Endothelial cell (in vitro differentiated cells): ENCODE results near the gene SPCS1. TPM values are rescaled to one million over a fixed set of nuclear protein-coding genes. Genes with fewer than 3 reads are reported as not detected.

ENCODE experiments used
- DNase-seq: peaks from one replicate; pipeline ENCODE4 v3.0.0; 2021; ENCODE audit warnings: low spot score
- H3K27ac Mint-ChIP-seq: one replicate; pipeline ENCODE4 v1.8.0; 2021; ENCODE audit warnings: mixed read lengths, inconsistent platforms; ENCODE audit not compliant: unreplicated experiment
- H3K27me3 Mint-ChIP-seq: one replicate; pipeline ENCODE4 v1.8.0; 2021; ENCODE audit warnings: mild to moderate bottlenecking, moderate library complexity, mixed read lengths, inconsistent platforms; ENCODE audit not compliant: unreplicated experiment
- H3K36me3 Mint-ChIP-seq: one replicate; pipeline ENCODE4 v1.8.0; 2021; ENCODE audit warnings: mild to moderate bottlenecking, low read depth, mixed read lengths, inconsistent platforms; ENCODE audit not compliant: unreplicated experiment
- H3K4me1 Mint-ChIP-seq: one replicate; pipeline ENCODE4 v1.8.0; 2021; ENCODE audit warnings: mild to moderate bottlenecking, mixed read lengths, inconsistent platforms; ENCODE audit not compliant: unreplicated experiment
- H3K4me3 Mint-ChIP-seq: one replicate; pipeline ENCODE4 v1.8.0; 2021; ENCODE audit warnings: mild to moderate bottlenecking, mixed read lengths, inconsistent platforms; ENCODE audit not compliant: unreplicated experiment
- H3K9me3 Mint-ChIP-seq: one replicate; pipeline ENCODE4 v1.8.0; 2021; ENCODE audit warnings: mixed read lengths, inconsistent platforms; ENCODE audit not compliant: unreplicated experiment
- total RNA-seq: library from RNA; stranded (reverse); fragmentation: NEBNext Ultra II Directional; extraction: Animal tissue kit (Norgen Biotek cat#: 25700); gene quantifications from one replicate; pipeline ENCODE4 v1.2.1, GENCODE V29; 2021; ENCODE audit not compliant: unreplicated experiment
- TF ChIP-seq, protein P1 (sequence below): fragments of 200-600 bp; sonication (generic); IDR thresholded peaks from one replicate; pipeline ENCODE4 v1.5.0; 2021; ENCODE audit warnings: antibody characterized with exemption; ENCODE audit not compliant: unreplicated experiment

SPCS1 gene
- total RNA-seq, 1 donor from 2014 or later: 83.9 TPM

DNA sequence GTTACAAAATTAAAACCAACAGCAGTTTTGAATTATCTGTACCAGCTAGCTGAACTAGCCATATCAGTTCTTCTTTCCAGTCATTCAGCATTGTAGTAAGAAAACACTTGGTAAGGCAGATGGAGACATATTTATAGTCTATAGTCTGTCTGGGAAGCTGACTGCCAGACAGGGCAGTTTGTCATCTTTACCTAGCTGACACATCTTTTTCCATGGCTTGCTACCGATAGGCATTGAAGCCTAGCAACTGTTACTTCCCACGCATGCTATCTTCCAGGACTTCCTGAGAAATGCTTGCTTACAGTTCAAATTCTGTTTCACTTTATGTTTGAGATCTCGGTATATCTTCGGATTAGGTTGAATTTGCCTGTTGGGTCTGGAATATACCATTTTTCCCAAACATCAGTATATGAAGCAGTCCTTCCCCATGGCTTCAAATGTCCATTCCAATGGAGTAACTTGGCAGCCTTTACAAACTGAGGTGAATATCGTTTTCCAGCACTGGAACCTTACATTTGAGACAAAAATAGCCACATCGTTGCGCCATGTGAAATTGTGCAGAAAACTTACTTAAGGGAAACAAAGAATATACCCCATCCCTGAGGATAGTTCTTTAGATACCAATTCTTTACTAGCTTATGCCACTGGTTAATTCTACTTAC lies 11.2 kb upstream of the SPCS1 start:
- H3K4me3 Mint-ChIP-seq: no peak overlapping the region
- TF ChIP-seq, protein P1, sequence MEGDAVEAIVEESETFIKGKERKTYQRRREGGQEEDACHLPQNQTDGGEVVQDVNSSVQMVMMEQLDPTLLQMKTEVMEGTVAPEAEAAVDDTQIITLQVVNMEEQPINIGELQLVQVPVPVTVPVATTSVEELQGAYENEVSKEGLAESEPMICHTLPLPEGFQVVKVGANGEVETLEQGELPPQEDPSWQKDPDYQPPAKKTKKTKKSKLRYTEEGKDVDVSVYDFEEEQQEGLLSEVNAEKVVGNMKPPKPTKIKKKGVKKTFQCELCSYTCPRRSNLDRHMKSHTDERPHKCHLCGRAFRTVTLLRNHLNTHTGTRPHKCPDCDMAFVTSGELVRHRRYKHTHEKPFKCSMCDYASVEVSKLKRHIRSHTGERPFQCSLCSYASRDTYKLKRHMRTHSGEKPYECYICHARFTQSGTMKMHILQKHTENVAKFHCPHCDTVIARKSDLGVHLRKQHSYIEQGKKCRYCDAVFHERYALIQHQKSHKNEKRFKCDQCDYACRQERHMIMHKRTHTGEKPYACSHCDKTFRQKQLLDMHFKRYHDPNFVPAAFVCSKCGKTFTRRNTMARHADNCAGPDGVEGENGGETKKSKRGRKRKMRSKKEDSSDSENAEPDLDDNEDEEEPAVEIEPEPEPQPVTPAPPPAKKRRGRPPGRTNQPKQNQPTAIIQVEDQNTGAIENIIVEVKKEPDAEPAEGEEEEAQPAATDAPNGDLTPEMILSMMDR: no peak
- H3K9me3 Mint-ChIP-seq: no peaks in the 10 kb centered on the region
- DNase-seq: no peak
- H3K27me3 Mint-ChIP-seq: no peaks in the 10 kb centered on the region
- H3K4me1 Mint-ChIP-seq: no peaks in the 10 kb centered on the region
- H3K27ac Mint-ChIP-seq: no peak overlapping the region
- peaks cover 45% of the 10 kb centered on the region for H3K36me3 Mint-ChIP-seq

DNA sequence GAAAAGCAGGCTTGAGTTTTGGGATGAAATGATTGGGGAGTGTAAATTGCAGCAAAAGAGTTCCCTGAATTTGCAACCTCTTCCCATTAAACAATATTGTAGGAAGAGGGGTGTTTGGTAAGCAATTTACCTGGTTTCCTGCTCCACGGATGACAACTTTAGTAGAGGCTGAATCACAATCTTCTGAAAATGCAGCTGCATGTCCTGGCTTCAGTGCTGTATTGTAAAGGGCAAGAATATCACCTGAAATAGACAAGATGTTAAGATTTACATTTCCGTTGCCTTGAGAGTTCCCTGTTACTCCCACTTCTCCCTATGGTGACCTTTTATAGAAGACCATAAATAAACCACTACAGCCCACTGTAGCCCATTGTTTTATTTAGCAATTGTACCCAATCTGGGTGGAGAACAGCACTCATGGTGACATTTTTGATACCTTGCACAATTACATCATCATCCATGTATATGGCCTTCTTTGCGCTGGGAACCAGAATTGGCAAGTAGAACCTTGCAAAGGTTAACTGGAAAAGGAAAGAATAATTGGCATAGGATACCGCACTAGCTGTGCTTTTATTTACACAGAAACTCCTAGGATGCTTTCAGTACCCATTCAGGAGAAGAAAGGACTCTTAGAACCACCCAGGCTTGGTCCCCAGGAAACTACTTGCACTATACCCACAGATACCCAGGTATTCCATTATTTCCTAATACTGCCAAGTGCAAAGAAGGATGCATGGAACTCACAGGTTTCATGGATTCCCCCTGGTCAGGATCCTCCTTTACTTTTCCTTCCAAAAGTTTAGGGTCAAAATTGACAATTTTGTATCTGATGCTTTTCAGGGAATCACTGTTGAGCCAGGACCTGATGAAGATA lies 9.9 kb upstream of the SPCS1 start:
- Mint-ChIP-seq H3K27ac (no peak overlapping the region), H3K36me3 (peaks cover 36% of the 10 kb centered on the region)
- DNase-seq: no peak

DNA sequence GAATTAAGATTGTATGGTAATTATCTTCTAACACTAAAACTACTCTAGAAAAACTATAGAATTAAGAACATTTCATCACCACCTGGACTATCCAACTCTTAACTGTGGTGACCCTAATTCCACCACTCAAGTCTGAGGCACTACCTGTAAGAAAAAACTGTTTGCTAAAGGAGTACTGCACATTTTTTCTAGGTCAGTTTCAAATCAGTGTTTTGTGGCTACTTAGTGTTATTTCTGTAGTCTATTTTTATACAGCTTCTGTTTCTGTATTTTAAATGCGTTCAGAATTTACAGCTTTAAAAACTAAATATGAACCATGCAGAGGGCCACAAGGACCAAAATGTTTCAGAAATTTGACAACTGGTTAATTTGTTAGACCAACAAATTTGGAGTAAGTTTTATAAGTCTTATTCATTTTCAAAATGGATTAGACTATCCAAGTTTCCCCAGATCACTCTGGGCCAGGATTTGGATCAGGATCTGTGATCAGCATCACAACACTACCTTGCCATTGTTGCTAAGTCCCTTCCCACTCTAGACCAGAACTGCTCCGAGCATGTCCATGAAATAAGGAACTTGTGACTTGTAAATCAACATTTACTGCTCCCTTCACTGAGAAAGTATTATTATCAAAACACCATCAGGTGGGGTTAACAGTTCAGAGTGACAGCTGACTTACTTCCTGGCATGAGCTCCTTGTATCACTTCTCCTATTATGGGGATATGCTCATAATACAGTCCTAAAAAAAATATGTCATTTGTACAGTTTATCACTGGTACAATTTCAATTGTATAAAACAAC lies 8.9 kb upstream of the SPCS1 start:
- Mint-ChIP-seq H3K27me3 (peaks cover 3% of the 10 kb centered on the region), H3K27ac (no peak overlapping the region), H3K9me3 (no peaks in the 10 kb centered on the region), H3K36me3 (peaks cover 33% of the 10 kb centered on the region), H3K4me1 (no peaks in the 10 kb centered on the region), H3K4me3 (no peak overlapping the region)
- TF ChIP-seq, protein P1: no peak
- DNase-seq: no peak

More for the DNA sequence above, 9.9 kb upstream of the SPCS1 start:
- H3K9me3 Mint-ChIP-seq: no peaks in the 10 kb centered on the region
- TF ChIP-seq, protein P1: no peak
- peaks cover 3% of the 10 kb centered on the region for H3K27me3 Mint-ChIP-seq
- no peaks in the 10 kb centered on the region for H3K4me1 Mint-ChIP-seq
- no peak overlapping the region for H3K4me3 Mint-ChIP-seq

DNA sequence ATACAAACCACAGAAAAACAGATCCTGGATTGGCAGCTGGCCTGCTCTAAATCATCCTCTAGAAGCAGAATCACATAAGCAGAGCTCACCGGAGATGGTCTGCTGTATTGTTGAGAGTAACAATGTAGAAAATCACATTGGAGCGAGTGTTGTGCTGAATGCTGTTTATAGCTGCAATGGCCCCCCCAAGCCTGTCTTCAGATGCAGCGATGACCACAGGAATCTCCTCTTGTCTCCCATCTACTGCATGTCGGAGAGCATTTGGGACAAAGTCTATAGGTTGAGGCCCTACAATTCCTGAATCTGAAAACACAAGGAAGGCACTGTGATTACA lies 8.3 kb upstream of the SPCS1 start:
- no peak for DNase-seq
- Mint-ChIP-seq H3K36me3 (peaks cover 32% of the 10 kb centered on the region), H3K9me3 (no peaks in the 10 kb centered on the region), H3K4me3 (no peak overlapping the region), H3K27ac (no peak overlapping the region), H3K4me1 (no peaks in the 10 kb centered on the region), H3K27me3 (peaks cover 3% of the 10 kb centered on the region)
- TF ChIP-seq, protein P1: no peak
